ENCODE data around the gene SFSWAP. TPM values are rescaled to one million over a fixed set of nuclear protein-coding genes. Genes with fewer than 3 reads are reported as not detected.
A peak's percentile ranks its signal among the peaks of the same experiment; 100 is the strongest.
"Not testable (repeated sequence)": the region's sequence is repeated elsewhere in the genome, so short reads cannot be mapped to it uniquely, and the experiment has no call there.

The SFSWAP gene
- total RNA-seq, 2 donors from 2014 or later, result 34.2 to 41.1 TPM

GRCh38 chr12:131677699-131678098 is 33.2 kb upstream of the SFSWAP start:
- intact Hi-C loops (cut with DNase I, micrococcal nuclease), result no loop called here
- DNase-seq, result no peak
- ATAC-seq, result no peak

- ATAC-seq, DNase-seq: not testable (repeated sequence)
These were observed 32.3 kb upstream of the SFSWAP start for GRCh38 chr12:131678389-131679181.

GRCh38 chr12:131679186-131679585 is 31.7 kb upstream of the SFSWAP start:
- ATAC-seq; intact Hi-C loops (cut with DNase I, micrococcal nuclease); DNase-seq: not testable (repeated sequence)

More at GRCh38 chr12:131678389-131679181, 32.3 kb upstream of the SFSWAP start:
- intact Hi-C loops (cut with DNase I, micrococcal nuclease), result not testable (repeated sequence)

- ATAC-seq; DNase-seq; intact Hi-C loops (cut with DNase I, micrococcal nuclease): not testable (repeated sequence)
These were observed 31.1 kb upstream of the SFSWAP start for GRCh38 chr12:131679816-131680215.

- ATAC-seq; DNase-seq; intact Hi-C loops (cut with DNase I, micrococcal nuclease): not testable (repeated sequence)
These were observed 30.3 kb upstream of the SFSWAP start for GRCh38 chr12:131680392-131681256.

GRCh38 chr12:131681257-131681620 is 29.7 kb upstream of the SFSWAP start:
- no peak for ATAC-seq
- intact Hi-C loops (cut with DNase I, micrococcal nuclease), result no loop called here
- no peak for DNase-seq

GRCh38 chr12:131681746-131682509 is 29.0 kb upstream of the SFSWAP start:
- intact Hi-C loops (cut with DNase I, micrococcal nuclease), result not testable (repeated sequence)
- DNase-seq, result peak; percentile 54 to 79
- ATAC-seq, result peak; percentile 100

GRCh38 chr12:131682510-131682895 is 28.4 kb upstream of the SFSWAP start:
- DNase-seq, result no peak
- intact Hi-C loops (cut with DNase I, micrococcal nuclease), result no loop called here
- peak; percentile 9 for ATAC-seq

- intact Hi-C loops (cut with DNase I, micrococcal nuclease), result no loop called here
- DNase-seq (no peak), ATAC-seq (no peak)
These were observed 27.4 kb upstream of the SFSWAP start for GRCh38 chr12:131683266-131684014.

- no peak for ATAC-seq
- no peak for DNase-seq
- intact Hi-C loops (cut with DNase I, micrococcal nuclease), result no loop called here
These were observed 26.7 kb upstream of the SFSWAP start for GRCh38 chr12:131684015-131684725.

- DNase-seq (no peak), ATAC-seq (no peak)
- intact Hi-C loops (cut with DNase I, micrococcal nuclease), result no loop called here
These were observed 23.4 kb upstream of the SFSWAP start for GRCh38 chr12:131687346-131688125.

- intact Hi-C loops (cut with DNase I, micrococcal nuclease), result no loop called here
- ATAC-seq, result no peak
- no peak for DNase-seq
These were observed 22.6 kb upstream of the SFSWAP start for GRCh38 chr12:131688131-131688844.

GRCh38 chr12:131688845-131689154 is 22.1 kb upstream of the SFSWAP start:
- ATAC-seq (no peak), DNase-seq (no peak)
- intact Hi-C loops (cut with DNase I, micrococcal nuclease), result no loop called here

GRCh38 chr12:131690320-131690719 is 20.6 kb upstream of the SFSWAP start:
- no peak for DNase-seq
- intact Hi-C loops (cut with DNase I, micrococcal nuclease), result no loop called here
- ATAC-seq, result no peak

GRCh38 chr12:131692431-131692830 is 18.5 kb upstream of the SFSWAP start:
- DNase-seq, result no peak

GRCh38 chr12:131693149-131693548 is 17.7 kb upstream of the SFSWAP start:
- ATAC-seq (no peak), DNase-seq (no peak)
- intact Hi-C loops (cut with DNase I, micrococcal nuclease), result no loop called here

More at GRCh38 chr12:131692431-131692830, 18.5 kb upstream of the SFSWAP start:
- ATAC-seq, result no peak
- intact Hi-C loops (cut with DNase I, micrococcal nuclease), result no loop called here

Measured in left colon (tissue), 2 donors.